Measurements from ENCODE around the gene NEIL1.
A peak's percentile ranks its signal among the peaks of the same experiment; 100 is the strongest.

The NEIL1 gene

DNA sequence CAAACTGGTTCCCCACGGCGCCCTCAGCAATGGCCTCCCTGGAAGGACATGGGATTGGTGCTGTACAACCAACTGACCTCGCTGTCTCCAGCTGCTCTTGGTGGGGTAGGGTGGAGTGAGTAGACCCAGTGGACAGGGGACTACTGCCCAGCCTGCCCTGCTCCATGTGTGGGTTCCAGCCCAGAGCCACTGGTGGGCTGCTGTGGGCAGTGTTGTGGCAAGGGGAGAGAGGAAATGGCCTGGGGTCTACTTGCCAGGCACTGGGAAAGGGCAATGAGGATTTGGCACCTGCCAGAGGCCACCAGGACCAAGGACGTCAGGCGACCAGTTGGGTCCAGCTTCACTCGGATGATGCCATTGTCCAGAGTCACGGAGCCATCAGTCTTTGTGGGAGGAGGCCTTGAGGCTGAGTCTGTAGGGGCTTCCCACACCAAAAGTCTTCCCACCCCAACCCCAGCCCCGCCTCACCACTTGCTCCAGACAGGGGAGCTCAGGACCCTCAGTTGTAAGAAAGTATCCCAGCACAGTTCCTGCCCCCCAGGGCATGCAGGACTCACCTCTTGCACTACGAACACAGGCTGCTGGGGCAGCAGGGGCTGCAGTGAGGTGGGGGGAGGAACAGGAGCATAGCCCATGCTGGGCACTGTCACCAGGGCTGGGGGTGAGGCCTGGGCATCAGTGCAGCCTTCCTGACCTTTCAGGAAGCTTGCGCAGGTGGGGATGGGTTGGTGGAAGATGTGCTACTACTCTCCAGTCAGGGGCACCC is 12.1 kb downstream of the NEIL1 start:
- H3K9me3 Mint-ChIP-seq: no peaks in the 10 kb centered on the region
- H3K27ac Mint-ChIP-seq: no peak overlapping the region
- no peaks in the 10 kb centered on the region for H3K4me1 Mint-ChIP-seq (ENCODE audit: low read depth)
- no peak overlapping the region for H3K4me3 Mint-ChIP-seq
- peaks cover 17% of the 10 kb centered on the region for H3K36me3 Mint-ChIP-seq (ENCODE audit: low read depth)
- no peaks in the 10 kb centered on the region for H3K27me3 Mint-ChIP-seq

DNA sequence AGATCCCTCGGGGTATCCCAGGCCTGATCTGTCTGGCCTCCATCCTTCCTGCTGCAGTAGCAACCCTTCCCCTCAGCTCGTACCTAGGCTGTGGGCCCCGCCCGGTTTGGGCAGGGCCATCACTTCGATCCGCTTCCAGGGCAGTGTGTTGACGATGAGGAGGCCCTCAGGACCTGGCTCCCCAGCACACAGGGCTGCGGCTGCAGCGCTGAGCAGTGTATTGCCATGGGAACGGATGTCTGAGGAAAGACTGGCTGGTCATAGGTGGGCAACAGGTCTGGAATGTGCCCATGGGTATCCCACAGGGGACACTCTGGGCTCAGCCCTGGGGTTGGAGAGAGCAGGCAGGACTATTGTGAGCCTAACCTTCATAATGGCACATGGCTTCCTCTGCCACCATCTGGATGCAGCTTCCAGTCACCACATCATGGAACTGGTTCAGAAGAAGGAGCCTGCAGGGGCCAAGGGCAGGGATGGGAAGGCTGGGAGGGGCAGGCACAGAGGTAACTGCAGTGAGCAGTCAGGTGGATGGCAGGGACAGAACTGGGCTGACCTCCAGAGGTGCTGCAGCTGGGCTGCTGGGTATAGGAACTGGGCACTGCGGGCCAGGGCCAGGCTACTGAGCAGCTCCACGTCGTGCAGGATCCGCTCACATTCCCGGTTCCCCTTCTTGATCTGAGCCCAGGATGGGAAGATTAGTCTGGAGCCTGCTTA is 12.9 kb downstream of the NEIL1 start:
- Mint-ChIP-seq H3K27ac (no peak overlapping the region), H3K36me3 (ENCODE audit: low read depth) (peaks cover 20% of the 10 kb centered on the region), H3K9me3 (no peaks in the 10 kb centered on the region), H3K4me3 (no peak overlapping the region), H3K27me3 (no peaks in the 10 kb centered on the region), H3K4me1 (ENCODE audit: low read depth) (no peaks in the 10 kb centered on the region)

DNA sequence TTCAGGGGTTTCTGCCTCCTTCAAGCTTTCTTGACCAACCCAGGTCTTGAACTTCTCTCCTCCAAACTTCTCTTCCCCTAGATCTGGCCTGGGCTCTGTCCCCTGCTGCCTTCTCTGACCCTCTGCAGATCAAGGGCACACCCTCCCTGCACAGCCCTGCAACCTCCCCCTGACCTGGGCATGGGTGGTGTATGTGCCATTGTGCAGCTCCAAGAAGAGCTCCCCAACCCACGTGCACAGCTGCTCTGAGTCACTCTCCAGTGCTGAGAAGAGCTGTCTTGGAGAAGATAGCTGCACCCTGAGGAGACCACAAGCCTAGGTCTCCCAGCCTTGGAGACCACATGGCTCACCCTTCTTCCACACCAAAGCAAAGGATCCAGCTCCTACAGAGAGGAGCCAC is 13.6 kb downstream of the NEIL1 start:
- Mint-ChIP-seq H3K4me3 (no peak overlapping the region), H3K4me1 (ENCODE audit: low read depth) (no peaks in the 10 kb centered on the region), H3K9me3 (no peaks in the 10 kb centered on the region), H3K27ac (no peak overlapping the region), H3K36me3 (ENCODE audit: low read depth) (peaks cover 25% of the 10 kb centered on the region), H3K27me3 (no peaks in the 10 kb centered on the region)

DNA sequence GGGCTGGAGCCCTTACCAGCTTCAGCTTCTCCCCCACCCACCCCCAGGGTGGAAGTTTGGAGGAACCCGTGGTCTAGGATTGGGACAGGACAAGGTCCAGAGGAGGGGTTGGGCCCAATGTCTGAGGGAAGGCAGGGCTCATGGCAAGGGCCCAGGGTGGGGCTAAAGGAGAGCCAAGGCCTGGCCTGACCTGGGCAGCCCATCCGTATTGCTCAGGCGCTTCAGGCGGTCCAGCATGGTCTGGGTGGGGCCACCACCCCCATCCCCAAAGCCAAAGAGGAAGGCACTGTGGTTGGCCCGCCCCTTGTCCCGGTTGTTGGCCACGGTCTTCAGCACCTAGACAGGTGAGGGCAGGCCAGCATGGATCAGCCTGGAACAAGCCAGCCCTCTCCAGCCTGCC is 14.0 kb downstream of the NEIL1 start:
- Mint-ChIP-seq H3K4me3 (no peak overlapping the region), H3K27ac (no peak overlapping the region), H3K9me3 (no peaks in the 10 kb centered on the region), H3K36me3 (ENCODE audit: low read depth) (peaks cover 29% of the 10 kb centered on the region), H3K4me1 (ENCODE audit: low read depth) (no peaks in the 10 kb centered on the region), H3K27me3 (no peaks in the 10 kb centered on the region)

DNA sequence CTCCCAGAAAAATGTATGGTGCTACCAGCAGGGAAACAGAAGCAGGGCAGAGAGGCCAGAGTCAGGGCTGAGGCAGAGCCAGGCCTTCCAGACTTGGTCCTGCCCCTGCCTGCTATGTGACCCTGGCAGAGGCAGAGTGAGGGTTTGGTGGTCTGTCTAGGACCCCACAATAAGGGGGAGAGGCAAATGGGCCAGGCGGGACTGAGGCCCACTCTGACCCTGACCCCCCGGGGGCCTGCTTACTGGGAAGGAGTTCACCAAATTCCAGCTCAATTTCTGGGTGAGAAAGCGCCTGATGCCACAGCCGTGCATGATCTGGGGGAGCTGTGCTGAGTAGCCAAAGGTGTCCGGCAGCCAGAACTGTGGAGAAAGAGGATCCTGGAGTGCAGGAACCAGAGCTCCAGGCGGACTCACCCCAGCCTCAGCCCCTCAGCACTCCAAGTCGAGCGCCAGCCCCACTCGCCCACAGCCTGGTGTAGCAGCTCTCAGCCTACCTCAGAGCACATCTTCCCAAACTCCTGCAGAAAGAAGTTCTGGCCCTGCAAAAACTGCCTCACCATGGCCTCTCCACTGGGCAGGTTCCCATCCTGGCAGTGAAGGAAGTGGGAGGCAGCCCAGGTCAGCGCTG is 14.6 kb downstream of the NEIL1 start:
- no peaks in the 10 kb centered on the region for H3K4me1 Mint-ChIP-seq (ENCODE audit: low read depth)
- no peak overlapping the region for H3K4me3 Mint-ChIP-seq
- peaks cover 29% of the 10 kb centered on the region for H3K36me3 Mint-ChIP-seq (ENCODE audit: low read depth)
- no peaks in the 10 kb centered on the region for H3K27me3 Mint-ChIP-seq
- no peak overlapping the region for H3K27ac Mint-ChIP-seq
- no peaks in the 10 kb centered on the region for H3K9me3 Mint-ChIP-seq

DNA sequence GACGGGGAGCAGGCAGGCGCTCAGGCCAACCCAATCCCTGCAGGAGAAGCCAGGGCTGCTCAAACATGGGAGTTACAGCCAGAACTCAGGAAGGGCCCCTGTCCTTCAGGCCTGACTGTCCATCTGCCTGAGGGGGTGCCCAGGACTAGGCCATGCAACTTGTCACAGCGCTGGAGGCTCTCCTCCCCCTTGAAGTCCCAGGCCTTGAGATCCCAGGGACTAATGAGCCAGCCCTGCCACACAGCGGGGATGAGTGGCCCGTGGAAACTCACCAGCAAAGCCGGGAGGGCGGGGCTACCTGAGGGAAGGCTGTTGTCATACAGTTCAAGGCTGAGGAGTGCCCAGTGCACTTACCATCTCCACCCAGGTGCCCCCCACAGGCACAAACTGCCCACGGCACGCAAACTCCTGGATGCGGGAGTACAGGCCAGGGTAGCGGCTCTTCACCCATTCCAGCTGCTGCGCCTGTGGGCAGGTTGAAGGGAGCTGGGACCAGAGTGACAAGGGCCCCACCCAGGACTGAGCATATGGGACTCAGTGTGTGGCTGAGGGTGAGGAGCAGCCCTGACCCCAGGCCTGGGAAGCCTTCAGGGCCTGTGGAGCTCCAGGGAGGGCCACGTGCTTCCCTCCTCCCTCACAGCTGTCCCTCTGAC is 15.3 kb downstream of the NEIL1 start:
- H3K36me3 Mint-ChIP-seq (ENCODE audit: low read depth): peaks cover 29% of the 10 kb centered on the region
- no peak overlapping the region for H3K4me3 Mint-ChIP-seq
- no peak overlapping the region for H3K27ac Mint-ChIP-seq
- H3K27me3 Mint-ChIP-seq: no peaks in the 10 kb centered on the region
- H3K4me1 Mint-ChIP-seq (ENCODE audit: low read depth): peaks cover 5% of the 10 kb centered on the region
- no peaks in the 10 kb centered on the region for H3K9me3 Mint-ChIP-seq

DNA sequence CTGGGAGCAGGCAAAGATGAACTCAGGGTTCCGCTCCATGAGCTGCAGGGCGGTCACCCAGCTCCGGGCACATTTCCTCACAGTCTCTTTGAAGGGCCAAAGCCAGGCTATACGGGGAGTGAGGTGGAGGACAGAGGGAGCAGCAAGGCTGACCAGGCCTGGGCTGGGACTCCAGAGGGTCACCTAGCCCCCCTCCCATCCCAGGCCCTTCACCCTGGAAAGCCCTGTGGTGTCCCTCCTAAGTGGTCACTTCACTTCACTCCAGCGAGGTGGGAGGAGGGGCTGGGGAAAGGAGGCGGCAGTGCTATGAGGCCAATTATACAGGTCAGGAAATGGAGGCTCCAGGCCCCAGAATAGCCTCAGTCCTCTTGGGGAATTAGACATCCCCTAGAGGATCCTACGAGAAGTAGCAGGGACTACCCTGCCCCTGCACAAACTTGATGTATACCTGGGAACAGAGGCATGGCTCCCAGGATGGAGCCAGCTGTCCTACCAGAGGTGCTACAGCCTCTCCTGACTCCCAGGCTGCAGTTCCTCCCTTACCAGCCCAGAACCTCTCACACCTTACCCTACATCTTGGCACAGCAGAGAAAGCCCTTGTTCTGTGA is 15.9 kb downstream of the NEIL1 start:
- H3K27ac Mint-ChIP-seq: no peak overlapping the region

DNA sequence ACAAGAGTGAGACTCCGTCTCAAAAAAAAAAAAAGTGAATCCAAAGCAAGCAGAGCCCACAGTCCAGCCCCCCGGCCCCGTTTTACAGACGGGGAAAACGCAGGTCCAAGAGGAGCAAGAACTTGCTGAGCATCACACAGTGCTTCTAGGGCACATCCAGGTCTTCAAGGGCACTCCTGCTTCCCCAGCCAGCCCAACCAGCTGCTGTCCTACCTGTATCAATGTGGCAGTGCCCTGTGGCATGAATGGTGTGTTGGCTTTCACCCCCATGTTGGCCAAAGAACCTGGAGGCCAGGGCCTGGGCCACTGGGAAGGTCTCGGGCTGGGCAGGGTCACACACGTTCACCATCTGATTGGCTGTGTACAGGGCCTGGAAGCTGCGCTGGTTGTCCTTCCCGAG is 16.9 kb downstream of the NEIL1 start:
- Mint-ChIP-seq H3K9me3 (no peaks in the 10 kb centered on the region), H3K4me1 (ENCODE audit: low read depth) (peaks cover 15% of the 10 kb centered on the region), H3K36me3 (ENCODE audit: low read depth) (peaks cover 30% of the 10 kb centered on the region), H3K27me3 (no peaks in the 10 kb centered on the region), H3K4me3 (no peak overlapping the region), H3K27ac (no peak overlapping the region)

More for the DNA sequence above, 15.9 kb downstream of the NEIL1 start:
- H3K4me3 Mint-ChIP-seq: no peak overlapping the region
- H3K9me3 Mint-ChIP-seq: no peaks in the 10 kb centered on the region
- no peaks in the 10 kb centered on the region for H3K27me3 Mint-ChIP-seq
- peaks cover 29% of the 10 kb centered on the region for H3K36me3 Mint-ChIP-seq (ENCODE audit: low read depth)
- peaks cover 12% of the 10 kb centered on the region for H3K4me1 Mint-ChIP-seq (ENCODE audit: low read depth)

DNA sequence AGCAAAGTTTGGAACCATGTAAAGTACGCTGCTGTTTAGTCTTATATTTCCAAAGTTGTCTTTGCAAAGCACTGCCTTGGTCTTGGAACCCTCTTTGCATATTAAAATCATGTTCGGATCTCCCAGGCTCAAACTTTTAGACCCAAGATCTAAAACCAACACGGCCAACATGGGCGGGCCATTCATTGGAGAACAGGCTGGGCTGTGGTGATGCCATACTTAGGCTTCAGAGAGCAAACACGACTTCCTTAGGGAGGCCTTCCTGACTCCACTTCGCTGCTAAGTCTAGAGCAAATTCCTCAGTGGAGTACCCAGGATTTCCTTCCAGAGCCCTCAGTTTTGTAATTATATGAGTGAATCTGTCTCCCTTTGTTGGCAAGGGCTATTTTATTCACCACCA is 18.0 kb downstream of the NEIL1 start:
- no peaks in the 10 kb centered on the region for H3K27me3 Mint-ChIP-seq
- no peak overlapping the region for H3K27ac Mint-ChIP-seq
- no peaks in the 10 kb centered on the region for H3K9me3 Mint-ChIP-seq
- H3K36me3 Mint-ChIP-seq (ENCODE audit: low read depth): peaks cover 40% of the 10 kb centered on the region
- H3K4me3 Mint-ChIP-seq: no peak overlapping the region
- peaks cover 26% of the 10 kb centered on the region for H3K4me1 Mint-ChIP-seq (ENCODE audit: low read depth)

DNA sequence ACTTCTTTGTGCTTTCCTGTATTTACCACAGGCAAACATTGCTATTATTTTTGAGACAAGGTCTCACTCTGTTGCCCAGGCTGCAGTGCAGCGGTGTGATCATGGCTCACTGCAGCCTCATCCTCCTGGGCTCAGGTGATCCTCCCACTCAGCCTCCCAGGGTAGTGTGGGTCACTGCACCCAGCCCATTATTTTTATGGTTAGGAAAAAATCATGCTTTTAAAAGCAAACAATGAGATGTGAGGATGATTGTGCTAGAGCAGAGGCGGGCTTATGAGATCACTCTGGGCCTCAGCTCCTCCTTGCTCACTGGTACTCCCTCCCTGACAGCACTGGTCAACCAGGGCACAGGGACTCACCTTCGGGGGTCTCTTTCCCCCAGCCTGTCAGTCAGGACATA is 19.3 kb downstream of the NEIL1 start:
- H3K36me3 Mint-ChIP-seq (ENCODE audit: low read depth): peaks cover 39% of the 10 kb centered on the region
- H3K4me1 Mint-ChIP-seq (ENCODE audit: low read depth): peaks cover 29% of the 10 kb centered on the region
- H3K27ac Mint-ChIP-seq: no peak overlapping the region
- H3K4me3 Mint-ChIP-seq: no peak overlapping the region
- no peaks in the 10 kb centered on the region for H3K27me3 Mint-ChIP-seq
- no peaks in the 10 kb centered on the region for H3K9me3 Mint-ChIP-seq

DNA sequence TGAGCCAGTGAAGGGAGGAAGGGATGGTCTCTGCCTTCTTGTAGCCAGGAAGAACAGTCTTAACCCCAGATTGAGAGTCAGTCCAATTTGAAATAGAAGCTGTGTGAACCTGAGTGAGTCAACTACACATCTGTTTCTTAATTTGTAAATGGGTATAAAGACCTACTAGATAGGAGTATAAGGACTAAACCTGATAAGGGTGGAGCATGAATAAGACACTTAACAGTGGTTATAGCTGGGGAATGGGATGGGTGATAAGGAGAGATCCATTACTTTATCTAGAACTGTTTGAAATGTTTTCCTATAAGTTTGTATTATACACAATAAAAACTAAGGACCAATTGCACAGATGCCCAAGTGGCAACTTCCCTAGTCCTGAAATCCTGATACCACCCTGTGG is 20.2 kb downstream of the NEIL1 start:
- peak overlapping the region; percentile 92 for H3K4me3 Mint-ChIP-seq
- peak overlapping the region; percentile 52 for H3K27ac Mint-ChIP-seq
- H3K36me3 Mint-ChIP-seq (ENCODE audit: low read depth): peaks cover 43% of the 10 kb centered on the region

DNA sequence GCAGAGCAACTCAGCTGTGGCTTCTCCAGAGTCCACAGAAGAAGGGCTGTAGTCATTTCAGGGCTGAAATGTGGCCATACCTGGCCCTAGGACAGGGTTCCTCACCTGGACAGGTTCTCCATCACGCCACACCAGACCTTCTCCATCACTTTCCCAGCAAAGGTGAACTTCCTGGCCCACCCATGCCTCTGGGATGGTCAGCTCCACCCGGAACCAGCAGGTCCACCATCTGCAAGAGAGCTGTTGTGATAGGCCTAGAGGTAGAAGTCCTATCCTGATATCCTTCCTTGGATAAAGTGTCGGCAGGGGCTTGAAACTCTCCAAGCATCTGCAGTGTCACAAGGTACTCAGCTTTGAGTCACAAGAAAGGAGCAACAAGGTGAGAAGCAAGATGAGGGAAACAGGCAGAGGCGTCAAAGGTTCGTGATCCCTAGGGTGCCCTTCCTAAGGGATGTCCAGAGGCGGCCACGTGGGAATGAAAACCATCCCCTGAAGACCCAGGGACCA is 20.6 kb downstream of the NEIL1 start:
- peak overlapping the region; percentile 52 for H3K27ac Mint-ChIP-seq
- no peaks in the 10 kb centered on the region for H3K9me3 Mint-ChIP-seq
- H3K27me3 Mint-ChIP-seq: no peaks in the 10 kb centered on the region
- peaks cover 43% of the 10 kb centered on the region for H3K36me3 Mint-ChIP-seq (ENCODE audit: low read depth)
- H3K4me1 Mint-ChIP-seq (ENCODE audit: low read depth): peaks cover 29% of the 10 kb centered on the region
- peak overlapping the region; percentile 92 for H3K4me3 Mint-ChIP-seq

More for the DNA sequence above, 20.2 kb downstream of the NEIL1 start:
- Mint-ChIP-seq H3K9me3 (no peaks in the 10 kb centered on the region), H3K27me3 (no peaks in the 10 kb centered on the region), H3K4me1 (ENCODE audit: low read depth) (peaks cover 29% of the 10 kb centered on the region)

DNA sequence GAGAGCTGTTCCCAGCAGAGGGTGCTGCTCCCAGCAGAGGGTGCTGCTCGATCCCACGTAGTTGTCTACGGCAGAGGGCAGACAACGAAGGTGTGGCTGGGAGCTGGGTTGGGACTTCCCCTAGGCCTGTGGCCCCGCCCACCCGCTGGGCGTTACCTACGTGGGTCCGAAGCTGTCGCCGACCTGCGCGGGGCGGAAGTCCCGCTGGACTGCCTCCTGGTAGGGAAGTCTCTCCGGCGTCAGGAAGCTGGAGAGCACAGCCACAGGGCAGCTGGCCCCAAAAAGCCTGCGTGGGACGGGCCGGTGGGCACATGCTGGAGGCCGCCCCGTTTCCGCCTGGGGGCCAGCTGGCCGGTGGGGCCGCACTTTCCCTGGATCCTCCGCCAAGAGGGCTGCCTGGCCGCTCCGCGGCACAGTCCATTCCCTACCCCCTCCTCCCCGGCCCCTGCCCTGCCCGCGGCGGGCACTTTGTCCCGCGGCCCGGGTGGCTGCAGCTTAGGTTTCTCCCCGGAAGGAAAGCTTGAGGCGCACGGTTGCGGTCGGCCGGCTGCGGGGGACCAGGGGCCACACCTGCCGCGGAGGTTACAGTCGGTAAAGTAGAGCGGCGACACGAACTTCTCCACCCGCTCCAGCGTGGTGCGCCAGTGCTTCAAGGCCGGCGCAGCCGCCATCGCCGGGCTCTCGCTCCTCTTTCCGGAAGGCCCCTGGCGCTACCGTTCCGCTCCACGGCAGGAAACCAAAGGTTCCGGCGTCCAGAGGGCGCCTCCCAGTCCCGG is 21.3 kb downstream of the NEIL1 start, which contains the start of gene MAN2C1:
Gene MAN2C1 (minus strand): TSS at position 695 of the 776 bp plus-strand sequence. CDS start 24 bp downstream, at position 671.
- no peaks in the 10 kb centered on the region for H3K9me3 Mint-ChIP-seq
- H3K4me1 Mint-ChIP-seq (ENCODE audit: low read depth): peaks cover 29% of the 10 kb centered on the region
- H3K27ac Mint-ChIP-seq: peak within 1 kb of the TSS; percentile 93
- no peaks in the 10 kb centered on the region for H3K27me3 Mint-ChIP-seq
- H3K4me3 Mint-ChIP-seq: peak within 1 kb of the TSS; percentile 92
- peaks cover 44% of the 10 kb centered on the region for H3K36me3 Mint-ChIP-seq (ENCODE audit: low read depth)

All from stimulated activated naive CD8-positive, alpha-beta T cell treated with anti-CD3 and anti-CD28 coated beads, Interleukin-15, Interleukin-2, amounts not matched to agents 100 ng/mL and 50 ng/mL, for 24 hours (primary cell).